IPS-18c (cell line): Measurements from ENCODE around the gene GPR18.
"Not testable (repeated sequence)": the region's sequence is repeated elsewhere in the genome, so short reads cannot be mapped to it uniquely, and the experiment has no call there.

ENCODE experiments used
- H3K4me3 ChIP-seq: 2 replicates; pipeline ENCODE4 v1.7.0; 2013; ENCODE audit warnings: low read depth, mild to moderate bottlenecking, low read length, moderate library complexity; ENCODE audit not compliant: insufficient read depth
- H3K9me3 ChIP-seq: one replicate; pipeline ENCODE4 v1.6.1; 2013; ENCODE audit warnings: mild to moderate bottlenecking, low read length, moderate library complexity; ENCODE audit not compliant: control insufficient read depth, insufficient read depth

GPR18 gene

DNA sequence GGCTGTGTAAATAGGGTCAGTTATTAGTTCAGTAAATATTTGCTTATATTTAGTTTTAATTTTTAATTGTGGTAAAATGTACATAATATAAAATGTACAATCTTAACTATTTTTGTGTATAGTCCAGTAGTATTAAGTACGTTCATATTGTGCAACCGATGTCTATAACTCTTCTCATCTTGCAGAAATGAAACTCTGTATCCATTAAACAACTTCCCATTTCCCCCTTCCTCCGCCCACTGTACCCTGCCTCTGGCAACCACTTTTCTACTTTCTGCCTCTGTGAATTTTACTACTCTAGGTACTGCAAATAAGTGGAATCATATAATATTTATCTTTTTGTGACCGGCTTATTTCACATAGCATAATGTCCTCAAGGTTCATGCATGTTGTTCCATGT is 33.1 kb downstream of the GPR18 start:
- H3K9me3 ChIP-seq = no peaks in the 10 kb centered on the region
- no peak overlapping the region for H3K4me3 ChIP-seq

DNA sequence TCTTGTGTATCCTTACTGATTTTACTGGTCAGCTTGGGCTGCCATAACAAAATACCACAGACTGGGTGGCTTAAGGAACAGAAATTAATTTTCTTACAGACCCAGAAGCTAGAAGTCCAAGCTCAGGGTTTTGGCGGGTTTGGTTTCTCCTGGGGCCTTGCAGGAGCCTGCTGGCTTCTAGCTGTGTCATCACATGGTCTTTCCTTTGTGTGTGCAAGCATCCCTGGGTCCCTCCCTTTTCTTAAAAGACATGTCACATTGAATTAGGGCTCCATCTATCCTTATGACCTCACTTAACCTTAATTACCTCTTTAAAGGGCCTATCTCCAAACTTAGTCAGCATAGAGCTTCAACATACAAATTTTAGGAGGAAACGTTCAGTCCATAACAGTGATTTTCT is 34.2 kb downstream of the GPR18 start:
- Histone ChIP-seq H3K9me3 (no peaks in the 10 kb centered on the region), H3K4me3 (no peak overlapping the region)

DNA sequence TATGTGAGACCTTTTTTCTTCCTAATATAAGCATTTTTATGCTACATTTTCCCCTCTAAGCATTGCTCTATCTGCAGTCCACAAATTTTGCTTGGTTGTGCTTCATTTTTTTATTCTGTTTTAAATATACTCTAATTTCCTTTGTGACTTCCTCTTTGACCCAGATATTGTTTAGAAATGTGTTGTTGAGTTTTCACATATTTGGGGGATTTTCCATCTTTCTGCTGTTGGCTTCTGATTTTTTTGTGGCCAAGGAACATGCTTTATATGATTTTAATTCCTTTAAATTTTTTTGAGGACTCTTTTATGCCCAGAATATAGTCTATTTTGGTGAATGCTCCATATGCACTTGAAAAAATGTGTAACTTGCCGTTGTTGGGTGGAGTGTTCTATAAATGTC is 34.6 kb downstream of the GPR18 start:
- Histone ChIP-seq H3K4me3 (no peak overlapping the region), H3K9me3 (no peaks in the 10 kb centered on the region)

DNA sequence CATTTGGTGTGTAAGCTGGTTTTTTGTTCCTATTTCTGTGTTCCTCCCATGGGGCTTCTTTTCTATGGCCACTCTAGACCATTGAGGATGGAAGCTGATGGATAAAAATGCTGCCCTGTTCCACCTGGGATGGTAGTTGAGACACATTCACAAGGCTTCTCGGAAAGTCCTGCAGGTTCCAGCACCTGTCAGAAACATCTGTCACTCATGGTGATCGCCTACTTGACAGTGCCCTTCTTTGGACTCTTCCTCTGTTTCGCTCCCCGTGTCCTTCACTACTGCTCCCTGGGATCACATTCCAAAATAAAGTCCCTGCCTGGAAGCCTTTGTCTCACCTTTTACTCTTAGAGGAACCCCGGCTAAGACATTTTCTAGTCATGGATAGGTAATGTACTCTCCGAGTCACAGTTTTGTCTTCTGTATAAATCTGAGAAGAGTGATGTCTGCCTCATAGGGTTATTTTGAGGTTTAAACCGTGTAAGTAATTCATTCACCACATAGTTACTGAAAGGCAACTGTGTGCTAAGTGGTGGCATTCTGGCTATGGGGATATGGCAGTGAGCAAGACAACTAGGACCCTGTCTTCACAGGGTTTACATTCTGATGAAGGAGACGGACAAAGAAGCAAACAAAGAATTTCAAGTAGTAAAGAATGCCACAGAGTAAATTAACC is 36.5 kb downstream of the GPR18 start:
- no peak overlapping the region for H3K4me3 ChIP-seq
- no peaks in the 10 kb centered on the region for H3K9me3 ChIP-seq

DNA sequence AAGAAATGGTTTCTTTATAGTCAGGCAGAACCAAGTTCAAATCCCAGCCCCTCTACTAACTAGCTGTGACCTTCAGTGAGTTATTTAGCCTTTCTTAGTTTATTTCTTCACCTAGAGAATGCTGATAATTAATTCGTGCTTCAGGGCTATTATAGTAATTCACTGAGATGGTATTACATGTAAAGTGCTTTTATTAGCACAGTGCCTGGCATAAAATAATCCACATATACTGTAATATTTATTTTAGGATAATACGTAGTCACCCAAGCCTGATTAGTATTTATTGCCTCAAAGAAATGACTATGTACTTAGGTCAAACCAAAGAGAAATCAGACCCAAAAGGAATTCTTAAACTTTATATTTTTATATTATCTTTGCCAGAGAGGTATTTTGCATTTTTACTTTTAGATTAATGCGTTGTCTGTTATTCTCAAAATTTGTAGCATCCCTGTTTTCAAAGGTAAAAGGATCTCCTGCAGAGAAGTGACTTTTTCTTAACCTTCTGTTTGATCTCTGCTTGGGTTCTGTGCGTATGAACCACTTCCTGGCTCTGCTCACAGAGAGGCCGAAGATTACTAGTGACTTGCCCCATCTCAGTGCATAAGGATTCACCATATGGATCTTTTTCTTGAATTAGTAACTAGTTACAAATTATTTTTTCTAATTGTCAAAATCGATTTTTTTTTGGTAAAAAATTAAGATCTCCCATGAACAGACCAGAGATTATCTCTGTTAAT is 37.8 kb downstream of the GPR18 start:
- H3K9me3 ChIP-seq = no peaks in the 10 kb centered on the region
- H3K4me3 ChIP-seq = no peak overlapping the region

DNA sequence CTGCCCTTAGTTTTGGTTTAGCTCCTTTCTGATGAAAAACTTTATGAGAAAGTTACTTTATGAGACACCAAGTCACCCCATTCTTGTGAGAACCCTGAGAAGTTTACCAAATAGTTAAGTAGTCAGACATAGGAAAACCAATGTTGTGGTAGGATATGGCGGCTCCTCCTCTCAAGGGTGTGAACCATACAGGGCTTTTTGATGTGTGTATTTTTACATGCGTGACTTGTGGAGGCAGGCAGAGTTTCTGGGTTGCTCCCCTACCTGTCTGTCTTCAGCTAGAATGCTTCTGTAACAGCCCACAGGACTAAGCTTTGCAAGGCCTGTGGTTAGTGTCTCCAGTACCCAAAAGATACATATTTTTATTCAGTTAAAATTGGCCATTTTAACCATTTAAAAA is 39.2 kb downstream of the GPR18 start:
- no peaks in the 10 kb centered on the region for H3K9me3 ChIP-seq
- H3K4me3 ChIP-seq = no peak overlapping the region

DNA sequence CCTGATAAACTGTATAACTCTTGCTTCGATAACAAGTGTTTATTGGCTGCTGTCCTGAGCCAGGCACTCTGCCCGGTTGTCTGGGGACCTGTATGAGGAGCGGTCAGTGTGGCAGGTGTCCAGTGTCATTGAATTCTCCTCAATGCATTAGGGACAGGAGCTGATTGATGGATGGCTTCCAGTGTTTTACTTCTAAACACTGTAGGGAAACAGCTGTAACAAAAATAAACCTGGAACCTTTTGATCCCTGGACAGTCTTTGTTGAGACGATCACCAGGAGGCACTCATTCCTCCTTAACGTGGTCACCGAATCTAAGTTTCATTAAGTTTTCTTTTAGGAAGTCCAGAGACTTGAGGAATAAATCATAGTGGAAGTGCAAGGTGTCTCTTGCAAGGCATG is 39.6 kb downstream of the GPR18 start:
- Histone ChIP-seq H3K4me3 (no peak overlapping the region), H3K9me3 (no peaks in the 10 kb centered on the region)

DNA sequence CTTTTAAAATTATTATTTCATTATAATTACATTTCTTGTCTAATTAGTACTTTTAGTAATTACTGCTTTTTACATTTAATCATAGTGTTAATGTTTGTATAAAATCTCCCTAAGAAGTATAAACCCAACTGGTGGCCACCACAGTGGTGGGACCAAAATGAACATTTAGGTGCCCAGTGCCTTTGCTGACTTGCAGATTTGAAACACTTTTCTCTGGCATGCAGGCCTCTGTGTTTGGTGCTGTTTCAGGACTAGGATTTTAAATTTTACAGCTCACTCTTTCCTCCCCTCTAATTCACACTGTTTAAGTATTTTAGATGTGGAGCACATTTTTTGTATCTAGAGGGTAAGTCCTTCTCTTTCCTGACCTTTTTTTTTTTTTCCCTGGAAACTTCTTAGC is 40.1 kb downstream of the GPR18 start:
- H3K9me3 ChIP-seq = no peaks in the 10 kb centered on the region
- no peak overlapping the region for H3K4me3 ChIP-seq

DNA sequence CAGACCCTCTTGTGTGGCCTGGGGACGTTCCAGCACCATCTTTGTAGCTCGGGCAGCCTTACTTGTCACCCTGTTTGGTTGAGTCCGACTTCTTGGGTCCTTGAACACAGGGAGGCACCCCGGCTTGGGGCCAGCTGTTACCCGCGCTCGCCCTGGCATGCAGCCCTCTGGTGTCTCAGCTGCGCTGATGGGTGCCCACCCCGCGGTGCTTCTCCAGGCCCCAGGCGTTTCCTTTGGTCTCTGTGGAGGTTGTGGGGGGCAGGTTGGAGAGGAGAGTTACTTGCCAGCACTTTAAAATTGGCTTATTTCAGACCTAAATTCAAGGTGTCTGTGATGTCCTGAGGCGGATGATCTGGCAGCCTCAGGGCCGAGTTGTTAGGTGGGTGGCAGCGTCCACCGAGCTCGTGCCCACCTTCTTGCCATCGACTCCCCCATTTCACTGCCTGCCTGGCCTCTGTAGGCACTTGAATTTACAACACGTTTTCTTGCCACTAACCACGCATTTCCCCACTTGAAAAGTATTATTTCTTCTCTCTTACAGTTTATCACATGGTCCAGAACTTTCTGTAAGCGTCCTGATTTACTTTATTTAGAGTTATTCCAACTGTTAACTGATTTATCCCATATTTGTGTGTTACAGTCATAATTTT is 40.6 kb downstream of the GPR18 start:
- H3K4me3 ChIP-seq = no peak overlapping the region

DNA sequence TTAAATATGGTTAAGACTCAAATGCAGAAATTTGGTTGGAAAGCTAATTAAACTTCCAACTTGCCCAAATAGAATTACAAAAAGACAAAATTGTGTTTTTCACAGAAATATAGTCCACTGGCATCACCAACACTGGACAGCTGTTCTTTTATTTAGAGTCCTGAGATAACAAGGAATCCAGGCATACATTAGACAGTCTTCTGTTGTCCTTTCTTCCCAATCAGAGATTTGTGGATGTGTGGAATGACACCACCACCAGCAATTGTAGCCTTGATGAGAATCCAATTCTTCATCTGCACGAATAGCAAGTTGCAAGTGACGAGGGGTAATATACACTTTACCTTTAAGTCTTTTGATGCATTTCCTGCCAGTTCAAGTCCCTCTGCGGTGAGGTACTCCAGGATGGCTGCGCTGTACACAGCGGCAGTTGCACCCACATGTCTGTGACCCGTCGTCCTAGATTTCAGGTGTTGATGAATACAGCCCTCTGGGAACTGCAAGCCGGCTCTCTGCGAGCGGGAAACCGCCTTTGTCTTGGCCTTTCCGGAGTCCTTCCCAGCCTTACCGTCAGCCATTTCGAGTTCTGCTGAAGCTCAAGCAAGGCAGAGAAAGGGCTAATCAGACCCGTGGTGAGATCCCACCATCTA is 42.9 kb downstream of the GPR18 start:
- Histone ChIP-seq H3K4me3 (no peak overlapping the region), H3K9me3 (no peaks in the 10 kb centered on the region)

More for the DNA sequence above, 40.6 kb downstream of the GPR18 start:
- no peaks in the 10 kb centered on the region for H3K9me3 ChIP-seq

DNA sequence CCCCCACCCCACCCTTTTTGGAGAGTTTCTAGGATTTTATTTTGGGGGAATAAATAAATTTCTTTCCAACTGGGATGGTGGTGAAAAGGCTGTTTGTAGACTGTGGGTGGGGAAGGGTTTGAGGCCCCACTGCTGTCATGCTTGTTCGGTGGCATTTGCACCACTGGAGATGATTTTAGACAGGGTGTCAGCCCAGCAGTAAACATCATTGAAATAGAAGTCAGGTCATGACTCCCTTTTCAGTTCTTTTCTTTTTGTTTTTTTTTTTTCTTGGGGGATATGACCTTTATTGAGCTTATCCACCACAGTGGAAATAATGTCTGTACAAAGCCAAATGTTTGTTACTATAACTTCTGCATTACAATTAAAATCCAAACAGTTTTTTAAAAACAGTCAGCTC is 43.4 kb downstream of the GPR18 start:
- H3K4me3 ChIP-seq = no peak overlapping the region
- no peaks in the 10 kb centered on the region for H3K9me3 ChIP-seq

DNA sequence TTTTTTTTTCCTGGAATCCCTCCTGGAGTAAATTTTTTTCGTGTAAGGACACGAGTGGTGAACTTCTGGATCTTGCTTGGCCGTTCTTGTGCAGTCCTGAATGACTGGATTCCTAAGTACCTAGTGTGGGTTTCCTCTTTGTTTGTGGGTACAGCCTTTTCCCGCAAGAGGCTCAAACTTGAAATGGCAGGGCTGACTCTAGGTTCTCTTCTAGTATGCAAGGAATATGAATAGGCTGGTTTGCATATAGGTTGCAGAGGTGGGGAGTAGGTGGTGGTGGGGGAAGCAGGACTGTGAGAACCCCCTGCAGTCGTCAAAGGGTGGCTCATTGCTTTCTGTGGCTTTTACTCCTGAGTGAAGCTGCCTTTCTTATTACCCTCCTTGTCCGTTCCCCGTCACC is 43.9 kb downstream of the GPR18 start:
- no peak overlapping the region for H3K4me3 ChIP-seq
- no peaks in the 10 kb centered on the region for H3K9me3 ChIP-seq

DNA sequence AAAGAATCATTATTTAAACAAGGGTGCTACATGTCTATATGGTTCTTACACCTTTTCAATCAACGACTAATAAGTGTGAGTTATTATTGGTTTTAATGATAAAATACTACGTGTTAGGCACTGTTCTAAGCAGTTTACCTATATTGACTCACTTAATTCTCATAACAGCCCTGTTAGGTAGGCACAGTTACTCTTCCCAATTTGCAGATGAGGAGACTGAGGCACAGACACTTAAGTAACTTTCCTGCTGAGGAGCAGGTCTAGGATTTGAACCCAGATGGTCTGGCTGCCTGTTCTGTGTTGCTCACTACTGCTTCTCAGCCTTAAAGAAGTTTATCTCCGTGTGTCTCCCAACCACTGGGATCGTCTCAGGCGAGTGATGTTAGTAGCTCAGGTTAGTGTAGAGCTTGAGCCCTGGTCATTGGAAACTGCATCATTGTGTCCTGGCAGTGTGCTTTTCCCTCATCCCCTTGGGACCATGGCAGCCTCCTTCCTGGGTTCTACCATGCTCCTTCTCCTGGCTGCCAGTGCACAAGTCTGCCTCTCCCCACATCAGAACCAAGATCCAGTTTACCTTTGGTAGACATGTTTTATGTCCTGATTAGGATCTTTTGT is 46.7 kb downstream of the GPR18 start:
- Histone ChIP-seq H3K9me3 (no peaks in the 10 kb centered on the region), H3K4me3 (no peak overlapping the region)

DNA sequence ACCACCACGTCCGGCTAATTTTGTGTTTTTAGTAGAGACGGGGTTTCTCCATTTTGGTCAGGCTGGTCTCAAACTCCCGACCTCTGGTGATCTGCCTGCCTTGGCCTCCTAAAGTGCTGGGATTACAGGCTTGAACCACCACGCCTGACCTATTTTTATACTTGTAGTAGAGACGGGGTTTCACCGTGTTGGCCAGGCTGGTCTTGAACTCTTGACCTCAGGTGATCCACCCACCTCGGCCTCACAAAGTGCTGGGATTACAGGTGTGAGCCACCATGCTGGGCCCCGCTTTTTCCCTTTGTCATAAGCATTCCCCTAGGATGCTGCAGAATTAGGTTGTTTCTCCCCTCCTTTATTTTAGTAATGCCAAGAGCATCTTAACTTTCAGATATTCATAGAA is 47.6 kb downstream of the GPR18 start:
- H3K9me3 ChIP-seq, H3K4me3 ChIP-seq: not testable (repeated sequence)

DNA sequence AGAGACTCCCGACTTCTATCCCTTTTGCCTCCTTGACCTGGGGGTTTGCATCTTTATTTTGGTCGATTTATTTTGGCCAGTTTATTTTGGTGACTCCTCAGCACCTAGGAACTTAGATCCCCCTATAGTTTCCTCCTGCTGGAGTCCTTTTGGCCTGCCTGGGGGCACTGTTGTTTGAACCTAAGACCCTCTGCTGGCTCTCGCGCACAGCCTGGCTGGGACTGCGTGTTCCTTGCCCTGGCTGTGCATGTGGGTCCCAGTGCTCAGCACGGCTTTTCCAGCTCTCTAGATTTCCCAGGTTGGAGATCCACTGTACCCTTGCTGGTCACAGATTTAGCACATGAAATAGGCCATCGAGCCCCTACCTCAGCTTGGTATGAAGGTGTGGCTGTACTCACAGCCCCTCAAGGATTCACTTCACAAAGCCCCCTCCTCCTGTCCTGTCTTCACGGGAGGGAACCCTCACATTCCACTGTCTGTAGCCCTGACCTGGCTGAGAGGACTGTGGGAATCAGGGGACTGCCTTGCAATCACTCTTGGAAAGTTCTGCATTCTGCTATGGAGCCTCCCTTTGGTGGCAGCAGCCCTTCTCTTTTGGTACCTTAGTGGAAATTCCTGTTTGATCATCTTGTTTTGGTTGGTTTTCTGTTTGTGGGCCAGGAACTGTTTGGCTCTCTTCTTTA is 49.2 kb downstream of the GPR18 start:
- no peak overlapping the region for H3K4me3 ChIP-seq
- H3K9me3 ChIP-seq = no peaks in the 10 kb centered on the region

DNA sequence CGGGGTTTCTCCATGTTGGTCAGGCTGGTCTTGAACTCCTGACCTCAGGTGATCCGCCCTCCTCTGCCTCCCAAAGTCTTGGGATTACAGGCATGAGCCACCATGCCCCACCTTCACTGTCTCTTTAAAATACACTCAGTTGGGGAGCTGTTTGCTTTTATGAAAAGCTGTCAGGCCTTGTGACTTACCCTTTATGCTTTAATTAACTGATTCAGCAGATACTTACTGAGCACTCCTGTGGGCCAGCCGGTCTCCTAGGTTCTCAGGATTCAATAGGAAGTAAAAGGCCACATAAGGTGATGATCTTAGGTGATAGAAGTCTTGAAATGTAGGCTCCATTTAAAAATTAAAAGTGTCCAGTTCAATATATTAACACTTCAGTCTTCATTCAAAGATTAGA is 50.0 kb downstream of the GPR18 start:
- Histone ChIP-seq H3K4me3 (no peak overlapping the region), H3K9me3 (no peaks in the 10 kb centered on the region)

DNA sequence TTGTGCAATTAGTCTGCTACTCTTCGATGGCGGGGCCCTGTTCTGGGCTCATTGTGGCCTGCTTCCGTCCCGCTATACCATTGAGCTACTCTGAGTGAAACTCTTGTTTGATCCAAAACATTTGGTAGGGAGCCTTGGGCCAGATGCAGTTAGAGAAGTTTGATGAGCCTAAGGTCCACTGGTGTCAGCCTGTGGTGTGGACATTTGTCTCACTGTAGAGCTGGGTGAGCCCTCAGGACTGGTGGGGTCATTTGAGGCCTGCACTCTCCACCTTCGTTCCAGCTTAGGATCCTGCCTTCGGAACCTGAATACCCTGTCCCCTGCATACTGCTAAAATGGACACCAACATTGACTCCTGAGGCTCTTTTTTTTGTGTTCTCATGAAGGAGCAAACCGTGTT is 50.7 kb downstream of the GPR18 start:
- no peak overlapping the region for H3K4me3 ChIP-seq
- H3K9me3 ChIP-seq = no peaks in the 10 kb centered on the region
